Ureter (tissue), 1 donor: ENCODE measurements around the gene VMAC. TPM values are rescaled to one million over a fixed set of nuclear protein-coding genes. Genes with fewer than 3 reads are reported as not detected.
A peak's percentile ranks its signal among the peaks of the same experiment; 100 is the strongest.

Experiments
- DNase-seq: peaks from one replicate; pipeline ENCODE4 v3.0.0-alpha.2; 2020; ENCODE audit warnings: low spot score
- total RNA-seq: library from RNA; stranded (reverse); gene quantifications from one replicate; pipeline ENCODE4 v1.2.4, GENCODE V29; 2023
- donor health status: DM: yes; HTN: yes; CAD: no.

The VMAC gene
- total RNA-seq, 1 donor from 2014 or later: 9.6 TPM

- DNase-seq: no peak
Measured at GRCh38 chr19:5929179-5929578, 24.5 kb downstream of the VMAC start.

- no peak for DNase-seq
Measured at GRCh38 chr19:5929625-5930024, 25.0 kb downstream of the VMAC start.

- DNase-seq: no peak
Measured at GRCh38 chr19:5931251-5931650, 26.6 kb downstream of the VMAC start.

GRCh38 chr19:5932146-5932545, 27.5 kb downstream of the VMAC start:
- no peak for DNase-seq

GRCh38 chr19:5932609-5933262, 28.1 kb downstream of the VMAC start:
- DNase-seq: no peak

- no peak for DNase-seq
Measured at GRCh38 chr19:5933391-5934068, 28.9 kb downstream of the VMAC start.

- DNase-seq: no peak
Measured at GRCh38 chr19:5934069-5934401, 29.4 kb downstream of the VMAC start.

GRCh38 chr19:5934774-5935472, 30.3 kb downstream of the VMAC start:
- no peak for DNase-seq

- no peak for DNase-seq
Measured at GRCh38 chr19:5935473-5936291, 31.0 kb downstream of the VMAC start.

GRCh38 chr19:5936292-5936592, 31.6 kb downstream of the VMAC start:
- DNase-seq: no peak

GRCh38 chr19:5937550-5937949, 32.9 kb downstream of the VMAC start:
- no peak for DNase-seq

GRCh38 chr19:5940260-5941208, 35.9 kb downstream of the VMAC start:
- DNase-seq: no peak

- DNase-seq: no peak
Measured at GRCh38 chr19:5941673-5942072, 37.0 kb downstream of the VMAC start.

GRCh38 chr19:5943045-5943444, 38.4 kb downstream of the VMAC start:
- no peak for DNase-seq

GRCh38 chr19:5943623-5944022, 39.0 kb downstream of the VMAC start:
- no peak for DNase-seq

GRCh38 chr19:5947435-5947834, 42.8 kb downstream of the VMAC start:
- peak; percentile 67 for DNase-seq

- no peak for DNase-seq
Measured at GRCh38 chr19:5948752-5949564, 44.3 kb downstream of the VMAC start.

GRCh38 chr19:5949792-5950305, 45.2 kb downstream of the VMAC start:
- no peak for DNase-seq

GRCh38 chr19:5950741-5951140, 46.1 kb downstream of the VMAC start:
- DNase-seq: no peak

GRCh38 chr19:5951338-5951861, 46.7 kb downstream of the VMAC start:
- DNase-seq: no peak
